Tibial nerve (tissue), 3 donors: ENCODE data around the gene INTS6L.
A peak's percentile ranks its signal among the peaks of the same experiment; 100 is the strongest.

Experiments used
- CTCF ChIP-seq, 5 experiments: fragments of 200-600 bp in 3 of 5; fragments of 450-650 bp in 2 of 5; sonication (generic) in 3 of 5; IDR thresholded peaks; one replicate each; pipeline ENCODE4 v1.5.1; 2016 to 2019; ENCODE audit warnings: antibody characterized with exemption in 5 of 5, mild to moderate bottlenecking in 3 of 5, moderate library complexity in 2 of 5
- POLR2A ChIP-seq, 2 donors: fragments of 450-650 bp; IDR thresholded peaks; one replicate each; pipeline ENCODE4 v1.6.1; 2017; ENCODE audit warnings: antibody characterized with exemption in 2 of 2, mild to moderate bottlenecking in 2 of 2, moderate library complexity in 2 of 2

- TF ChIP-seq CTCF (IDR thresholded peaks at IDR 0.05) (peak in 3 of 5 experiments; percentile 21 to 32 (median 26)), POLR2A (IDR thresholded peaks at IDR 0.05) (no peak)
These were observed 52.0 kb downstream of the INTS6L start for GRCh38 chrX:135572436-135572835.
